IMR-90 (cell line): ENCODE results near the gene GABBR2. TPM values are rescaled to one million over a fixed set of nuclear protein-coding genes. Genes with fewer than 3 reads are reported as not detected.

ENCODE experiments used
- ATAC-seq: fragments of 200-7000 bp; cut with Tn5 transposase; 2 replicates; pipeline ENCODE4 v1.9.1; 2020; ENCODE audit warnings: low read depth, mild to moderate bottlenecking, moderate library complexity
- BruUV-seq: library from RNA; stranded (reverse); fragments of 400-500 nt; replicated peaks from 2 replicates; lab custom pipeline; 2021; lab: Mats Ljungman, UMichigan
- CTCF ChIA-PET: fragments of 300-600 bp; formaldehyde crosslinking; extraction: SDS; loops from one replicate; lab custom pipeline; 2021; ENCODE audit warnings: antibody characterized with exemption; lab: Yijun Ruan, JAX
- POLR2A ChIA-PET: fragments of 300-600 bp; sonication (Branson Sonifier 250); formaldehyde crosslinking; loops from one replicate; lab custom pipeline; 2022; ENCODE audit warnings: antibody characterized with exemption; ENCODE audit not compliant: unreplicated experiment; lab: Charles Lee
- DNase-seq: peaks from one replicate; pipeline ENCODE4 v3.0.0; 2013
- H2AFZ ChIP-seq: replicated peaks from 2 replicates; pipeline ENCODE3; 2013; ENCODE audit warnings: low read length, mild to moderate bottlenecking; ENCODE audit not compliant: poor library complexity
- H2AK5ac ChIP-seq: 2 replicates; pipeline ENCODE4 v1.6.1; 2013; ENCODE audit warnings: low read depth, low read length, inconsistent platforms
- H2AK9ac ChIP-seq: replicated peaks from 2 replicates; pipeline ENCODE3; 2013; ENCODE audit warnings: mild to moderate bottlenecking, low read depth, low read length, moderate library complexity; ENCODE audit not compliant: poor library complexity
- H2BK120ac ChIP-seq: 2 replicates; pipeline ENCODE4 v1.6.1; 2013; ENCODE audit warnings: low read depth, low read length, inconsistent platforms
- H2BK15ac ChIP-seq: 3 replicates; pipeline ENCODE4 v1.6.1; 2013; ENCODE audit warnings: low read depth, low read length, inconsistent platforms
- H2BK20ac ChIP-seq: 2 replicates; pipeline ENCODE4 v1.6.1; 2013; ENCODE audit warnings: low read depth, mild to moderate bottlenecking, inconsistent platforms, low read length, moderate library complexity
- H2BK5ac ChIP-seq: 2 replicates; pipeline ENCODE4 v1.6.1; 2013; ENCODE audit warnings: mild to moderate bottlenecking, low read depth, low read length, inconsistent platforms; ENCODE audit not compliant: poor library complexity, severe bottlenecking
- H3K14ac ChIP-seq: replicated peaks from 2 replicates; pipeline ENCODE4 v1.6.1; 2013; ENCODE audit warnings: low read depth, low read length, inconsistent platforms
- H3K18ac ChIP-seq: 2 replicates; pipeline ENCODE4 v1.6.1; 2013; ENCODE audit warnings: low read depth, low read length, control low read depth
- H3K23ac ChIP-seq: 2 replicates; pipeline ENCODE4 v1.6.1; 2013; ENCODE audit warnings: low read depth, low read length, inconsistent platforms
- H3K27ac ChIP-seq: 2 replicates; pipeline ENCODE4 v1.5.1; 2013; ENCODE audit warnings: mild to moderate bottlenecking, control low read depth, low read length; ENCODE audit not compliant: insufficient read depth
- H3K27me3 ChIP-seq: 2 replicates; pipeline ENCODE4 v1.6.1; 2013; ENCODE audit warnings: low read length; ENCODE audit not compliant: control insufficient read depth, insufficient read depth
- H3K36me3 ChIP-seq: 2 replicates; pipeline ENCODE4 v1.6.1; 2013; ENCODE audit warnings: low read length, mixed read lengths; ENCODE audit not compliant: control insufficient read depth, insufficient read depth
- H3K4ac ChIP-seq: 2 replicates; pipeline ENCODE4 v1.6.1; 2013; ENCODE audit warnings: low read depth, low read length, inconsistent platforms
- H3K4me1 ChIP-seq: 2 replicates; pipeline ENCODE4 v1.6.1; 2013; ENCODE audit warnings: low read length, mixed read lengths; ENCODE audit not compliant: control insufficient read depth, insufficient read depth
- H3K4me2 ChIP-seq: 2 replicates; pipeline ENCODE4 v1.6.1; 2013; ENCODE audit warnings: low read depth, mild to moderate bottlenecking, control low read depth, low read length, moderate library complexity
- H3K4me3 ChIP-seq: 2 replicates; pipeline ENCODE4 v1.5.1; 2013; ENCODE audit warnings: low read depth, mild to moderate bottlenecking, control low read depth, low read length, moderate library complexity; ENCODE audit not compliant: insufficient read depth
- H3K56ac ChIP-seq: 2 replicates; pipeline ENCODE4 v1.6.1; 2013; ENCODE audit warnings: low read length, inconsistent platforms; ENCODE audit not compliant: insufficient read depth; ENCODE audit errors: extremely low read depth
- H3K79me1 ChIP-seq, 2 experiments: 2 replicates each; pipeline ENCODE4 v1.6.1; 2013; ENCODE audit warnings: low read length in 2 of 2, inconsistent platforms in 1 of 2, low read depth in 1 of 2
- H3K9ac ChIP-seq: 2 replicates; pipeline ENCODE4 v1.6.1; 2013; ENCODE audit warnings: low read depth, low read length, control low read depth
- H3K9me1 ChIP-seq: 2 replicates; pipeline ENCODE4 v1.6.1; 2013; ENCODE audit warnings: low read length, inconsistent platforms; ENCODE audit not compliant: insufficient read depth
- H3K9me3 ChIP-seq: 2 replicates; pipeline ENCODE4 v1.6.1; 2013; ENCODE audit warnings: low read length; ENCODE audit not compliant: control insufficient read depth, insufficient read depth
- H4K20me1 ChIP-seq: 2 replicates; pipeline ENCODE4 v1.6.1; 2013; ENCODE audit warnings: low read length, inconsistent platforms; ENCODE audit not compliant: insufficient read depth
- H4K5ac ChIP-seq: 2 replicates; pipeline ENCODE4 v1.6.1; 2013; ENCODE audit warnings: mild to moderate bottlenecking, low read depth, low read length, control low read depth
- H4K8ac ChIP-seq, 2 experiments: 2 replicates each; pipeline ENCODE4 v1.6.1; 2013; ENCODE audit warnings: low read depth in 2 of 2, low read length in 2 of 2, control low read depth in 1 of 2, inconsistent platforms in 1 of 2
- H4K91ac ChIP-seq: 2 replicates; pipeline ENCODE4 v1.6.1; 2013; ENCODE audit warnings: low read depth, low read length, inconsistent platforms; ENCODE audit not compliant: insufficient read depth
- CHD1 ChIP-seq: IDR thresholded peaks from 2 replicates; pipeline ENCODE4 v1.6.1; 2012; ENCODE audit warnings: low read depth, low read length, improper control_type of control experiment
- CTCF ChIP-seq: conservative IDR thresholded peaks from 2 replicates; pipeline ENCODE4 v1.5.1; 2012; ENCODE audit warnings: mild to moderate bottlenecking, low read depth, low read length, improper control_type of control experiment
- MAFK ChIP-seq: IDR thresholded peaks from 2 replicates; pipeline ENCODE4 v1.6.1; 2012; ENCODE audit warnings: low read depth, low read length, improper control_type of control experiment
- RAD21 ChIP-seq: IDR thresholded peaks from 2 replicates; pipeline ENCODE4 v1.6.1; 2012; ENCODE audit warnings: low read length, improper control_type of control experiment
- SMC3 ChIP-seq: fragments of 150-350 bp; IDR thresholded peaks from 2 replicates; pipeline ENCODE4 v1.6.1; 2016; ENCODE audit warnings: low read depth, mild to moderate bottlenecking, antibody characterized with exemption, low read length, moderate library complexity
- WGBS, 2 experiments: methylation state at CpG; one replicate each; pipeline versions ENCODE4 v1.1.5 to v1.1.7; 2013; ENCODE audit warnings: missing lambda C conversion rate in 2 of 2; ENCODE audit not compliant: insufficient read length in 1 of 2; ENCODE audit errors: extremely low coverage in 2 of 2; 5-methylcytosine and 5-hydroxymethylcytosine counted together
- dilution Hi-C: fragments of 300-500 bp; cut with HindIII; formaldehyde crosslinking; loops from one replicate; pipeline ENCODE4 v1.14.3; 2018; ENCODE audit warnings: low sequenced_read_pairs; ENCODE audit not compliant: unreplicated experiment
- in situ Hi-C: fragments of 300-500 bp; cut with MboI; formaldehyde crosslinking; loops from 3 replicates; pipeline ENCODE4 v1.14.3; 2019; ENCODE audit warnings: low sequenced_read_pairs, inconsistent platforms, mixed read lengths
- intact Hi-C: fragments of 100-400 bp; cut with micrococcal nuclease; formaldehyde crosslinking; loops from 2 replicates; pipeline ENCODE4 v1.10.0; 2022
- polyA plus RNA-seq, 3 experiments: library from polyadenylated mRNA; depleted of rRNA; stranded (reverse); fragments of >200 nt; gene quantifications; 2 replicates each; pipeline ENCODE4 v1.2.3, GENCODE V29; 2012; ENCODE audit warnings: low replicate concordance in 1 of 3
- total RNA-seq: library from RNA; depleted of rRNA; stranded (reverse); fragments of >200 nt; gene quantifications from 2 replicates; pipeline ENCODE4 v1.2.3, GENCODE V29; 2012

The GABBR2 gene
- total and polyA plus RNA-seq, 2 of the 4 experiments (the other 2 are of a cell fraction) = 14.2 to 20.3 TPM

- ChIA-PET CTCF (no interaction called here), POLR2A (no interaction called here)
- H2BK120ac ChIP-seq = no peak overlapping the region
- WGBS, 2 experiments = 80% methylated on average over 1 of the region's 4 CpGs; no CpG with 5 or more reads in 1 of the 2 experiments
- TF ChIP-seq CTCF = peak; percentile 37
- peak; percentile 35; the same call in 1 of the 2 replicates for TF ChIP-seq RAD21
- no peak for TF ChIP-seq CHD1
- TF ChIP-seq MAFK = no peak
- TF ChIP-seq SMC3 = peak; percentile 30
- H4K8ac ChIP-seq = no peak overlapping the region
- ATAC-seq (peak; percentile 37; the same call in 1 of the 2 replicates), DNase-seq (peak; percentile 46)
- H3K4me3 ChIP-seq = no peak overlapping the region
- H3K4me2 ChIP-seq = no peak overlapping the region
- no peak overlapping the region for H2BK20ac ChIP-seq
- H3K9me3 ChIP-seq = no peaks in the 10 kb centered on the region
- H4K20me1 ChIP-seq = no peaks in the 10 kb centered on the region
- no peak overlapping the region for H3K56ac ChIP-seq
- no peak overlapping the region for H3K14ac ChIP-seq
- no peak overlapping the region for H2AK5ac ChIP-seq
- H3K23ac ChIP-seq = no peak overlapping the region
- in situ Hi-C loops = no loop called here
- H2BK5ac ChIP-seq = no peak overlapping the region
- no peak overlapping the region for H3K18ac ChIP-seq
- H3K27ac ChIP-seq = no peak overlapping the region
- H2AFZ ChIP-seq = no peak overlapping the region
- no peak overlapping the region for H3K9ac ChIP-seq
- H3K79me1 ChIP-seq = 0 out of 4 replicates have a peak, but pooled peaks cover 0 to 7% of the 10 kb centered on the region in 2 experiments
- H3K36me3 ChIP-seq = peaks cover 6% of the 10 kb centered on the region
- H3K27me3 ChIP-seq = no peaks in the 10 kb centered on the region
- H3K4ac ChIP-seq = no peak overlapping the region
- no peak overlapping the region for H2AK9ac ChIP-seq
- H2BK15ac ChIP-seq = no peak overlapping the region
- dilution Hi-C loops = no loop called here
- H3K4me1 ChIP-seq = peaks cover 6% of the 10 kb centered on the region
- H3K9me1 ChIP-seq = peaks cover 7% of the 10 kb centered on the region
- intact Hi-C loops = loop anchor here (5.0 kb wide), 1 partner anchor 324 kb away; the partner anchor contains the start of gene GABBR2
- H4K5ac ChIP-seq = no peak overlapping the region
- BruUV-seq = no TSS peak
- no peak overlapping the region for H4K91ac ChIP-seq
These were observed 325.0 kb downstream of the GABBR2 start for GRCh38 chr9:98383758-98384157.
